D341Med (cell line): Measurements from ENCODE around the gene SOD3.

Experiments
- DNase-seq: peaks from one replicate; pipeline ENCODE4 v3.0.0; 2012; ENCODE audit warnings: low spot score

The SOD3 gene

GRCh38 chr4:24842356-24842755, 47.0 kb downstream of the SOD3 start:
- no peak for DNase-seq

GRCh38 chr4:24843096-24843495, 47.7 kb downstream of the SOD3 start:
- no peak for DNase-seq

GRCh38 chr4:24845132-24845531, 49.8 kb downstream of the SOD3 start:
- DNase-seq = no peak

- DNase-seq = no peak
Observed at GRCh38 chr4:24845902-24846301, 50.5 kb downstream of the SOD3 start.

GRCh38 chr4:24846716-24847115, 51.3 kb downstream of the SOD3 start:
- peak; percentile 41 for DNase-seq

GRCh38 chr4:24849351-24849750, 54.0 kb downstream of the SOD3 start:
- DNase-seq = no peak

- no peak for DNase-seq
Observed at GRCh38 chr4:24849756-24850155, 54.4 kb downstream of the SOD3 start.
